Neural cell (in vitro differentiated cells): ENCODE data around the gene CAMK1D. TPM values are rescaled to one million over a fixed set of nuclear protein-coding genes. Genes with fewer than 3 reads are reported as not detected.
A peak's percentile ranks its signal among the peaks of the same experiment; 100 is the strongest.

Experiments
- H2AFZ ChIP-seq: fragments of 200-600, 300-800 bp; sonication (generic), shearing (Covaris generic); 2 replicates; pipeline ENCODE4 v1.6.0; 2014; ENCODE audit warnings: low read depth, mild to moderate bottlenecking, antibody characterized with exemption, low read length, moderate library complexity
- H3F3A ChIP-seq: fragments of 200-600 bp; shearing (Covaris generic); 2 replicates; pipeline ENCODE4 v1.6.1; 2016; ENCODE audit warnings: mild to moderate bottlenecking, moderate library complexity, mixed read lengths, antibody characterized with exemption, low read length; ENCODE audit not compliant: insufficient read depth, poor library complexity, severe bottlenecking
- H3K27ac ChIP-seq: fragments of 200-600, 300-800 bp; sonication (generic), shearing (Covaris generic); 2 replicates; pipeline ENCODE4 v1.5.1; 2014; ENCODE audit warnings: mild to moderate bottlenecking, low read length, moderate library complexity
- H3K27me3 ChIP-seq: fragments of 300-800, 200-600 bp; sonication (generic), shearing (Covaris generic); 2 replicates; pipeline ENCODE4 v1.6.0; 2014; ENCODE audit warnings: mild to moderate bottlenecking, low read depth, low read length, moderate library complexity; ENCODE audit not compliant: insufficient read depth
- H3K36me3 ChIP-seq: fragments of 300-800, 200-600 bp; sonication (generic), shearing (Covaris generic); 2 replicates; pipeline ENCODE4 v1.5.1; 2014; ENCODE audit warnings: mild to moderate bottlenecking, antibody characterized with exemption, low read length, moderate library complexity; ENCODE audit not compliant: insufficient read depth
- H3K4me2 ChIP-seq: fragments of 300-800, 200-600 bp; sonication (generic), shearing (Covaris generic); 2 replicates; pipeline ENCODE4 v1.6.0; 2014; ENCODE audit warnings: mild to moderate bottlenecking, low read length
- H3K4me3 ChIP-seq: fragments of 300-800, 200-600 bp; sonication (generic), shearing (Covaris generic); 2 replicates; pipeline ENCODE4 v1.5.1; 2014; ENCODE audit warnings: mild to moderate bottlenecking, low read length, moderate library complexity
- H3K79me2 ChIP-seq: fragments of 200-600 bp; shearing (Covaris generic); replicated peaks from 2 replicates; pipeline ENCODE4 v1.6.0; 2014; ENCODE audit warnings: mild to moderate bottlenecking, low read length, moderate library complexity; ENCODE audit not compliant: insufficient read depth
- H3K9ac ChIP-seq: fragments of 300-800, 200-600 bp; sonication (generic), shearing (Covaris generic); 2 replicates; pipeline ENCODE4 v1.6.1; 2016; ENCODE audit warnings: mild to moderate bottlenecking, low read length, mixed read lengths
- H3K9me2 ChIP-seq: fragments of 200-600 bp; shearing (Covaris generic); 2 replicates; pipeline ENCODE4 v1.6.1; 2016; ENCODE audit warnings: mild to moderate bottlenecking, low read length, mixed read lengths; ENCODE audit not compliant: insufficient read depth
- H3K9me3 ChIP-seq: fragments of 200-600, 300-800 bp; sonication (generic), shearing (Covaris generic); 2 replicates; pipeline ENCODE4 v1.6.1; 2016; ENCODE audit warnings: mild to moderate bottlenecking, mixed run types, low read length, moderate library complexity, mixed read lengths
- H4K20me1 ChIP-seq: fragments of 200-600 bp; shearing (Covaris generic); 2 replicates; pipeline ENCODE4 v1.6.1; 2016; ENCODE audit warnings: mild to moderate bottlenecking, mixed run types; ENCODE audit not compliant: insufficient read depth
- EP300 ChIP-seq: fragments of 450-650 bp; conservative IDR thresholded peaks from 2 replicates; pipeline ENCODE4 v1.6.1; 2014; ENCODE audit warnings: antibody characterized with exemption, mild to moderate bottlenecking, moderate library complexity; ENCODE audit not compliant: poor library complexity, severe bottlenecking
- EZH2 ChIP-seq: fragments of 200-600, 300-800 bp; shearing (Covaris generic), sonication (generic); IDR thresholded peaks from 2 replicates; pipeline ENCODE4 v1.6.1; 2014; ENCODE audit warnings: antibody characterized with exemption, low read length, borderline replicate concordance, mild to moderate bottlenecking; ENCODE audit not compliant: insufficient read depth, poor library complexity, severe bottlenecking
- MXI1 ChIP-seq: fragments of 450-650 bp; conservative IDR thresholded peaks from 2 replicates; pipeline ENCODE4 v1.6.1; 2014; ENCODE audit warnings: antibody characterized with exemption, mild to moderate bottlenecking; ENCODE audit not compliant: poor library complexity, severe bottlenecking
- POLR2AphosphoS5 ChIP-seq: IDR thresholded peaks from 2 replicates; pipeline ENCODE4 v1.6.1; 2012
- RAD21 ChIP-seq: fragments of 450-650 bp; conservative IDR thresholded peaks from 2 replicates; pipeline ENCODE4 v1.6.1; 2014; ENCODE audit warnings: antibody characterized with exemption, mild to moderate bottlenecking, moderate library complexity
- SMC3 ChIP-seq: fragments of 450-650 bp; conservative IDR thresholded peaks from 2 replicates; pipeline ENCODE4 v1.6.1; 2014; ENCODE audit warnings: antibody characterized with exemption, mild to moderate bottlenecking, moderate library complexity; ENCODE audit not compliant: poor library complexity
- TAF1 ChIP-seq: IDR thresholded peaks from 2 replicates; pipeline ENCODE4 v1.6.1; 2012; ENCODE audit warnings: low read depth
- polyA plus RNA-seq: library from polyadenylated mRNA; depleted of rRNA; stranded (reverse); fragments of >200 nt; gene quantifications from 2 replicates; pipeline ENCODE4 v1.2.3, GENCODE V29; 2014
- TF ChIP-seq, protein P1 (sequence below): IDR thresholded peaks from 2 replicates; pipeline ENCODE4 v1.6.1; 2012; ENCODE audit warnings: borderline replicate concordance
- TF ChIP-seq, protein P2 (sequence below): fragments of 450-650 bp; IDR thresholded peaks from 2 replicates; pipeline ENCODE4 v1.5.1; 2014; ENCODE audit warnings: antibody characterized with exemption, mild to moderate bottlenecking, moderate library complexity; ENCODE audit not compliant: poor library complexity, severe bottlenecking

Gene CAMK1D
- polyA plus RNA-seq, 1 donor from 2014 or later: 13.8 TPM

DNA sequence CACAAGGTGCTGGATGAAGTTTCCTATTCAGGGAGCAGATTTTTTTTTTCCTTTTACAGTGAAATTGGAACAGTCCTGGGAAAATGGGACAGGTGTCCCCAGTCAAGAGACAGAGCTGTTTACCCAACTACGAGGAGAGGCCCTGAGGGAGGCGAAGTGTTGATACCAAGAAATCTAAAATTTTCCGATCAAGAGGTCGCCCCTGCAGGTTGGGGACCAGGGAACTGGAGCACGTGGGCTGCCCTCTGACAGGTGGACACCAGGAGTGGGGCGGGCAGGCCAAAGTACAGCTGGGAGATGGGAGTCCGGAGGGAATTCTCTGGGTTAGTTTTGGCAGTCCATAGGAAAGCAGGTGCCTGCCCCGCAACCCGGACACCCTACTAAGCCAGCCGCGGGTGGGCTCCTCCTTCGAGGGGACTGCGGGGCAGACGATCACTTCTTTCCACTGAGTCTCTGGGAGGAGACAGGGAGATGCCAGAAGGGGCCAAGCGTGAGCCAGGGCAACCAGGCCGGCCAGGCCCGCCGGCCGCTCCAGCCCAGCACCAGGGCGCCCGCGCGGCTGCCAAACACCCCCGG, 965 bp upstream of the CAMK1D start:
- H3K27me3 ChIP-seq: no peaks in the 10 kb centered on the region
- no peaks in the 10 kb centered on the region for H4K20me1 ChIP-seq
- H3K4me3 ChIP-seq: peak overlapping the region; percentile 94
- peak overlapping the region; percentile 79 for H3K9ac ChIP-seq
- H3K9me3 ChIP-seq: no peaks in the 10 kb centered on the region
- H3F3A ChIP-seq: no peaks in the 10 kb centered on the region
- H3K9me2 ChIP-seq: no peaks in the 10 kb centered on the region
- H3K27ac ChIP-seq: no peak overlapping the region
- H3K36me3 ChIP-seq: no peaks in the 10 kb centered on the region
- H3K4me2 ChIP-seq: peak overlapping the region; percentile 25
- no peak for TF ChIP-seq POLR2AphosphoS5
- TF ChIP-seq MXI1: peak; percentile 50
- peaks cover 20% of the 10 kb centered on the region for H3K79me2 ChIP-seq
- H2AFZ ChIP-seq: no peak overlapping the region

DNA sequence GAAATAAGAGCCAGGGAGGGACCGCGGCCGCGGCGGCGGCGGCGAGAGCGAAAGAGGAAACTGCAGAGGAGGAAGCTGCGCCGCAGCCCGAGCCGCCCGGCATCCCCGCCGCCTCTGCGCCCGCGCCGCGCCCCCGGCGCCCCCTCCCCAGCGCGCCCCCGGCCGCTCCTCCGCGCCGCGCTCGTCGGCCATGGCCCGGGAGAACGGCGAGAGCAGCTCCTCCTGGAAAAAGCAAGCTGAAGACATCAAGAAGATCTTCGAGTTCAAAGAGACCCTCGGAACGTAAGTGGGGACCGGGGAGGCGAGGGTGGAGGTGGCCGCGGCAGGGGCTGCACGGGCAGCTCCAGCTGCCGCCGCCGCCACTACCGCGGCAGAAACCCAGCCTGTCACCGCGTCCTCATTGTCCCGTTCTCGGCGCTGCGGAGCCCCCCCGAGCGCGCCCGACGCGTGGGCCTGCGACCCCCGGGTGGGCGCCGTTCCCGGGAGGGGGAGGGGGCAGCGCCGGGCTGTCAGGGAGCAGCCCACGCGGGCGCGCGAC, 351 bp downstream of the CAMK1D start:
- Histone ChIP-seq H3K36me3 (no peaks in the 10 kb centered on the region), H3K4me2 (peak overlapping the region; percentile 77), H3K79me2 (peaks cover 28% of the 10 kb centered on the region), H3K9me3 (no peaks in the 10 kb centered on the region), H3K9ac (peak overlapping the region; percentile 79), H3K4me3 (peak overlapping the region; percentile 94), H2AFZ (peak overlapping the region; percentile 51), H3K27me3 (no peaks in the 10 kb centered on the region), H3F3A (no peaks in the 10 kb centered on the region), H3K9me2 (no peaks in the 10 kb centered on the region), H3K27ac (peak overlapping the region; percentile 73), H4K20me1 (no peaks in the 10 kb centered on the region)
- TF ChIP-seq, protein P1, sequence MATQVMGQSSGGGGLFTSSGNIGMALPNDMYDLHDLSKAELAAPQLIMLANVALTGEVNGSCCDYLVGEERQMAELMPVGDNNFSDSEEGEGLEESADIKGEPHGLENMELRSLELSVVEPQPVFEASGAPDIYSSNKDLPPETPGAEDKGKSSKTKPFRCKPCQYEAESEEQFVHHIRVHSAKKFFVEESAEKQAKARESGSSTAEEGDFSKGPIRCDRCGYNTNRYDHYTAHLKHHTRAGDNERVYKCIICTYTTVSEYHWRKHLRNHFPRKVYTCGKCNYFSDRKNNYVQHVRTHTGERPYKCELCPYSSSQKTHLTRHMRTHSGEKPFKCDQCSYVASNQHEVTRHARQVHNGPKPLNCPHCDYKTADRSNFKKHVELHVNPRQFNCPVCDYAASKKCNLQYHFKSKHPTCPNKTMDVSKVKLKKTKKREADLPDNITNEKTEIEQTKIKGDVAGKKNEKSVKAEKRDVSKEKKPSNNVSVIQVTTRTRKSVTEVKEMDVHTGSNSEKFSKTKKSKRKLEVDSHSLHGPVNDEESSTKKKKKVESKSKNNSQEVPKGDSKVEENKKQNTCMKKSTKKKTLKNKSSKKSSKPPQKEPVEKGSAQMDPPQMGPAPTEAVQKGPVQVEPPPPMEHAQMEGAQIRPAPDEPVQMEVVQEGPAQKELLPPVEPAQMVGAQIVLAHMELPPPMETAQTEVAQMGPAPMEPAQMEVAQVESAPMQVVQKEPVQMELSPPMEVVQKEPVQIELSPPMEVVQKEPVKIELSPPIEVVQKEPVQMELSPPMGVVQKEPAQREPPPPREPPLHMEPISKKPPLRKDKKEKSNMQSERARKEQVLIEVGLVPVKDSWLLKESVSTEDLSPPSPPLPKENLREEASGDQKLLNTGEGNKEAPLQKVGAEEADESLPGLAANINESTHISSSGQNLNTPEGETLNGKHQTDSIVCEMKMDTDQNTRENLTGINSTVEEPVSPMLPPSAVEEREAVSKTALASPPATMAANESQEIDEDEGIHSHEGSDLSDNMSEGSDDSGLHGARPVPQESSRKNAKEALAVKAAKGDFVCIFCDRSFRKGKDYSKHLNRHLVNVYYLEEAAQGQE: peak; percentile 36
- TF ChIP-seq TAF1 (no peak), EZH2 (no peak), POLR2AphosphoS5 (peak; percentile 4), EP300 (no peak), MXI1 (no peak)

DNA sequence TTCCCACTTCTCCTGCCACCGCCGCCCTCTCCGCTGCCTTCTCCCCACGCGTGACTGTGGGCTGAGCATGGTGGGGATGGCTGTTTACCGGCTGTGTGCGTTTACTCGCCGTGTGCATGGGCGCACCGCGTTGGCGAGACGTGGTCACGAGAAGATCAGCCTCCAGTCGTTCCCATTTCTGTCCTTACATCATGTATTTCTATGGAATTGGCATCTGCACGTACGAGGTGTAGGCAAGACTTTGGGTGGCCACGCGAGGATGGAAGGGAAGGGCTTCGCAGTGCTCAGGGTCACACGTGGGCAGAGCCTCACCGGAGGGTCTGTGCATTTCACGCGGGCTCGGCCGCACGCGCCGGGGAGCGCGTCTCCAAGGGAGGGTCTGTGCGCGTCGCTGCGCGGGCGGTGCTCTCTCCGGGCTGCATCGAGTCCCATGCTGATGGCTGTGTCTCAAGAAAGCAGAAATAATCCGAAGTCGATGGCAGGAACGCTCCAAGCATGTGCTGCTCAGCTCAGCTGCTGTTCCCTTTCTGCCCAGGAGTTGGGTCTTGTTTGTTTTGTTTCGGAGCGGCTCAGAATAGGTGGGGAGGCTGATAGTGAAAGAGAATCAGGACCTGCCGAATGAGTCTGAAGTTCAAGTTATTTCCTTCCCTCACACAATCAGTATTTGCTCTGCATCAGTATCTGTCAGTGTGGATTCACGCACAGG, 973 bp downstream of the CAMK1D start:
- Histone ChIP-seq H3K36me3 (no peaks in the 10 kb centered on the region), H2AFZ (peak overlapping the region; percentile 51), H3K4me2 (peak overlapping the region; percentile 77), H3K27ac (peak overlapping the region; percentile 73), H3F3A (no peaks in the 10 kb centered on the region), H3K79me2 (peaks cover 28% of the 10 kb centered on the region), H4K20me1 (no peaks in the 10 kb centered on the region), H3K27me3 (no peaks in the 10 kb centered on the region), H3K9ac (peak overlapping the region; percentile 79), H3K9me2 (no peaks in the 10 kb centered on the region), H3K9me3 (no peaks in the 10 kb centered on the region), H3K4me3 (peak overlapping the region; percentile 94)
- TF ChIP-seq EP300 (no peak), RAD21 (peak; percentile 53), MXI1 (peak; percentile 96), POLR2AphosphoS5 (peak; percentile 60), EZH2 (no peak), TAF1 (no peak), SMC3 (peak; percentile 59)
- TF ChIP-seq, protein P2, sequence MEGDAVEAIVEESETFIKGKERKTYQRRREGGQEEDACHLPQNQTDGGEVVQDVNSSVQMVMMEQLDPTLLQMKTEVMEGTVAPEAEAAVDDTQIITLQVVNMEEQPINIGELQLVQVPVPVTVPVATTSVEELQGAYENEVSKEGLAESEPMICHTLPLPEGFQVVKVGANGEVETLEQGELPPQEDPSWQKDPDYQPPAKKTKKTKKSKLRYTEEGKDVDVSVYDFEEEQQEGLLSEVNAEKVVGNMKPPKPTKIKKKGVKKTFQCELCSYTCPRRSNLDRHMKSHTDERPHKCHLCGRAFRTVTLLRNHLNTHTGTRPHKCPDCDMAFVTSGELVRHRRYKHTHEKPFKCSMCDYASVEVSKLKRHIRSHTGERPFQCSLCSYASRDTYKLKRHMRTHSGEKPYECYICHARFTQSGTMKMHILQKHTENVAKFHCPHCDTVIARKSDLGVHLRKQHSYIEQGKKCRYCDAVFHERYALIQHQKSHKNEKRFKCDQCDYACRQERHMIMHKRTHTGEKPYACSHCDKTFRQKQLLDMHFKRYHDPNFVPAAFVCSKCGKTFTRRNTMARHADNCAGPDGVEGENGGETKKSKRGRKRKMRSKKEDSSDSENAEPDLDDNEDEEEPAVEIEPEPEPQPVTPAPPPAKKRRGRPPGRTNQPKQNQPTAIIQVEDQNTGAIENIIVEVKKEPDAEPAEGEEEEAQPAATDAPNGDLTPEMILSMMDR: peak; percentile 36
- TF ChIP-seq, protein P1: no peak
